Vagina (tissue), 2 donors: ENCODE data around the gene WNT7A. TPM values are rescaled to one million over a fixed set of nuclear protein-coding genes. Genes with fewer than 3 reads are reported as not detected.

Experiments
- DNase-seq, 2 donors: peaks; one replicate each; pipeline ENCODE4 v3.0.0-alpha.2; 2017; ENCODE audit errors: extremely low spot score in 2 of 2
- H3K27ac ChIP-seq: fragments of 200-600 bp; sonication (generic); one replicate; pipeline ENCODE4 v1.5.1; 2019
- H3K27me3 ChIP-seq: fragments of 200-600 bp; sonication (generic); one replicate; pipeline ENCODE4 v1.5.1; 2019
- H3K36me3 ChIP-seq, 2 donors: fragments of 200-600 bp; sonication (generic); one replicate each; pipeline ENCODE4 v1.5.1; 2017 to 2019
- H3K4me1 ChIP-seq: fragments of 200-600 bp; sonication (generic); one replicate; pipeline ENCODE4 v1.5.1; 2019
- H3K4me3 ChIP-seq, 2 donors: fragments of 200-600 bp; sonication (generic); 1 replicate in 1 of 2; 2 replicates in 1 of 2; pipeline ENCODE4 v1.5.1; 2016 to 2019
- H3K9me3 ChIP-seq: fragments of 200-600 bp; sonication (generic); one replicate; pipeline ENCODE4 v1.5.1; 2019
- POLR2A ChIP-seq, 2 donors: fragments of 450-650 bp; IDR thresholded peaks; one replicate each; pipeline ENCODE4 v1.6.1; 2017; ENCODE audit warnings: antibody characterized with exemption in 2 of 2, mild to moderate bottlenecking in 2 of 2, moderate library complexity in 2 of 2
- POLR2AphosphoS5 ChIP-seq, 2 donors: sonication (generic); formaldehyde crosslinking; IDR thresholded peaks; one replicate each; pipeline ENCODE4 v1.9.0; 2017; ENCODE audit warnings: antibody characterized with exemption in 2 of 2, mild to moderate bottlenecking in 2 of 2, low read depth in 1 of 2; ENCODE audit not compliant: insufficient read depth in 1 of 2
- intact Hi-C: fragments of 100-400 bp; cut with DNase I; formaldehyde crosslinking; loops from one replicate; pipeline ENCODE4 v1.15.1; 2023
- total RNA-seq: library from RNA; depleted of rRNA; stranded (reverse); fragments of >200 nt; gene quantifications from one replicate; pipeline ENCODE4 v1.2.3, GENCODE V29; 2016
- TF ChIP-seq, protein P1 (sequence below), 3 experiments: fragments of 450-650 bp in 2 of 3; fragments of 200-600 bp in 1 of 3; sonication (generic) in 1 of 3; IDR thresholded peaks; one replicate each; pipeline ENCODE4 v1.5.1; 2017 to 2019; ENCODE audit warnings: antibody characterized with exemption in 3 of 3, mild to moderate bottlenecking in 2 of 3, moderate library complexity in 2 of 3

Gene WNT7A
- total RNA-seq, 1 donor from 2014 or later, result not detected

DNA sequence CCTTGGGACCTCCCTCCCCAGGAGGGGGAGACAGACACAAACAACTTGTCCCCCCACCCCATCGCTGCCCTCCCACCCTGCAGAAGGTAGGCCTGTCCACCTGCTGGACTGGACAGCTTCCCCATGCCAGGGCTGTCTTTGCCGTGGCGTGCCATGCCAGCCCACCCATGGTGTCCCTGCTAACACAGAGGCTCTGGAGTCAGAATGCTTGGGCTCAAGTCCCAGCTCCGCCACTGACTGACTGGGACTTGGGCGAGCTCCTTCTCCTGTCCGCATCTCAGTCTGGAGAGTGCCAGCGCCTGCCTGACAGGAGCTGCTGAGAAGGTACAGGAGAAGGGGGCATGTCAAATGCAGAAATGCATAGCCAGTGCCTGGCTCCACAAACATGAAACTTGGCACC, 23.9 kb downstream of the WNT7A start:
- Histone ChIP-seq H3K36me3 (no peaks in the 10 kb centered on the region), H3K27ac (no peak overlapping the region), H3K4me1 (peaks cover 16% of the 10 kb centered on the region), H3K27me3 (no peaks in the 10 kb centered on the region), H3K4me3 (no peak overlapping the region), H3K9me3 (no peaks in the 10 kb centered on the region)
- TF ChIP-seq POLR2AphosphoS5 (IDR thresholded peaks at IDR 0.05; ENCODE audit: insufficient read depth in 1 of 2, low read depth in 1 of 2) (no peak), POLR2A (IDR thresholded peaks at IDR 0.05) (no peak)
- TF ChIP-seq, protein P1, sequence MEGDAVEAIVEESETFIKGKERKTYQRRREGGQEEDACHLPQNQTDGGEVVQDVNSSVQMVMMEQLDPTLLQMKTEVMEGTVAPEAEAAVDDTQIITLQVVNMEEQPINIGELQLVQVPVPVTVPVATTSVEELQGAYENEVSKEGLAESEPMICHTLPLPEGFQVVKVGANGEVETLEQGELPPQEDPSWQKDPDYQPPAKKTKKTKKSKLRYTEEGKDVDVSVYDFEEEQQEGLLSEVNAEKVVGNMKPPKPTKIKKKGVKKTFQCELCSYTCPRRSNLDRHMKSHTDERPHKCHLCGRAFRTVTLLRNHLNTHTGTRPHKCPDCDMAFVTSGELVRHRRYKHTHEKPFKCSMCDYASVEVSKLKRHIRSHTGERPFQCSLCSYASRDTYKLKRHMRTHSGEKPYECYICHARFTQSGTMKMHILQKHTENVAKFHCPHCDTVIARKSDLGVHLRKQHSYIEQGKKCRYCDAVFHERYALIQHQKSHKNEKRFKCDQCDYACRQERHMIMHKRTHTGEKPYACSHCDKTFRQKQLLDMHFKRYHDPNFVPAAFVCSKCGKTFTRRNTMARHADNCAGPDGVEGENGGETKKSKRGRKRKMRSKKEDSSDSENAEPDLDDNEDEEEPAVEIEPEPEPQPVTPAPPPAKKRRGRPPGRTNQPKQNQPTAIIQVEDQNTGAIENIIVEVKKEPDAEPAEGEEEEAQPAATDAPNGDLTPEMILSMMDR (IDR thresholded peaks at IDR 0.05), result no peak
- intact Hi-C loops, result no loop called here
- no peak for DNase-seq

DNA sequence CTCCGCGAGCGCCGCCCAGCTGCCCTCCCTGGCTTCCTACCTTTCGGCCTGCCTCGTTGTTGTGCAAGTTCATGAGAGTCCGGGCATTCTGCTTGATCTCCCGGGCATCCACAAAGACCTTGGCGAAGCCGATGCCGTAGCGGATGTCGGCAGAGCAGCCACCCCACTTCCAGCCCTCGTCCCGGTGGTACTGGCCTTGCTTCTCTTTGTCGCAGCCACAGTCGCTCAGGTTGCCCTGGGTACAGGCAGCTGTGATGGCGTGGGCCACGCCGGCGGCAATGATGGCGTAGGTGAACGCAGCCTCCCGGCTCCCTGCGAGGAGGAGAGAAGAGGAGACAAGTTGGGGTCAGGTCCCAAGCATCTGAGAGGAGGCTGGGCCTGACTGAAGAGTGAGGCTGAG, 25.4 kb downstream of the WNT7A start:
- Histone ChIP-seq H3K27me3 (no peaks in the 10 kb centered on the region), H3K9me3 (no peaks in the 10 kb centered on the region), H3K4me1 (peaks cover 23% of the 10 kb centered on the region), H3K36me3 (no peaks in the 10 kb centered on the region), H3K27ac (no peak overlapping the region), H3K4me3 (no peak overlapping the region)
- TF ChIP-seq, protein P1 (IDR thresholded peaks at IDR 0.05), result no peak
- TF ChIP-seq POLR2AphosphoS5 (IDR thresholded peaks at IDR 0.05; ENCODE audit: insufficient read depth in 1 of 2, low read depth in 1 of 2) (no peak), POLR2A (IDR thresholded peaks at IDR 0.05) (no peak)
- intact Hi-C loops, result no loop called here
- no peak for DNase-seq

DNA sequence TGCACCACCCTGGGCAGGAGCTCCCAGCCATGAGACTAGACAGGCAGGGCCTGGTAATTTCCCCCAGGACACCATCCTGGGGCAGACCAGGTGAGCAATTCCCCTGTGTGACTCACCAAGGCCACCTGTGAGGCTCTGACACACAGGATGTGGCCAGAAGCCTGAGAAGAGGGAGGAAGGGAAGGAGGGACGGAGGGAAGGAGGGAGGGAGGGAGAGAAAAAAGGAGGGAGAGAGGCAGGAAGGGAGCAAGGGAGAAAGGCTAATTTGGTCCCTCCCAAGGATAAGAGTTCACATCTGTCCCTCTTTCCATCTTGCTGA, 25.9 kb downstream of the WNT7A start:
- intact Hi-C loops, result no loop called here
- Histone ChIP-seq H3K4me3 (no peak overlapping the region), H3K36me3 (no peaks in the 10 kb centered on the region), H3K4me1 (peaks cover 23% of the 10 kb centered on the region), H3K9me3 (no peaks in the 10 kb centered on the region), H3K27ac (no peak overlapping the region), H3K27me3 (no peaks in the 10 kb centered on the region)
- DNase-seq, result no peak
- TF ChIP-seq POLR2AphosphoS5 (IDR thresholded peaks at IDR 0.05; ENCODE audit: insufficient read depth in 1 of 2, low read depth in 1 of 2) (no peak), POLR2A (IDR thresholded peaks at IDR 0.05) (no peak)
- TF ChIP-seq, protein P1 (IDR thresholded peaks at IDR 0.05), result no peak

DNA sequence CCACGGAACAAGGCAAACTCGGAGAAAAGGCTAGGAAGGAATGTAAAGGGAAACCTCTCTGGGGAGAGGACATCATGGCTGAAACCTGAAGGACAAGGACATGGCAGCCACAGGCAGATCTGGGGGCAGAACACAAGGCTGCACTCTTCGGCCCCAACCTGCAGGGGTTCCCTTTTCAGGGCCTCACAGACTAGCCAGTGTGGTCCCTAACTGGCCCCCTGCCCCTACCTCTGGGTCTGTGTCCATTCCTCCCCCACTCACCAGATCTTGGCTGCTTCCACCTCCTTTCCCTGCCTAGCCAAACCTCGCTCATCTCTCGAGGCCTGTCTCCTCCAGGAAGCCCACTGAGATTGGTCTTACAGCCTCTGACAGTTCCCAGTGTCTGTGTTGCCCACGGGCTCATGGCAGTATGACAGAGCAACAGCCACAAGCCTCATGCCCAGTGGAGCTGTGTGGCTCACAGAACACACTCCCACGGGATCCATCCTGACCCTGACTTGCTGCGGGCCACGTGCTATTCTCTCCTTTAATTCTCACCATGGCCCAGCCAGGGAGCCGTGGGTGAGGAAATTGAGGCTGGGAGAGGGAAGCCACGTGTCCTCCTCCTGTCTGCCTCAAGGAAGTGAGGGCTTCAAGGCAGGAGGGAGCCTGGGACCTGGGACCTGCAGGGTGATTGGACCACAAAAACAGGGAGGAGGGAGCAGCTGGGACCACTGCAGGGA, 26.5 kb downstream of the WNT7A start:
- H3K9me3 ChIP-seq, result no peaks in the 10 kb centered on the region
- H3K27me3 ChIP-seq, result no peaks in the 10 kb centered on the region
- no peaks in the 10 kb centered on the region for H3K36me3 ChIP-seq
- peaks cover 23% of the 10 kb centered on the region for H3K4me1 ChIP-seq
- intact Hi-C loops, result no loop called here
- DNase-seq, result no peak
- TF ChIP-seq, protein P1 (IDR thresholded peaks at IDR 0.05), result no peak
- TF ChIP-seq POLR2AphosphoS5 (IDR thresholded peaks at IDR 0.05; ENCODE audit: insufficient read depth in 1 of 2, low read depth in 1 of 2) (no peak), POLR2A (IDR thresholded peaks at IDR 0.05) (no peak)
- H3K27ac ChIP-seq, result no peak overlapping the region
- H3K4me3 ChIP-seq, result no peak overlapping the region

DNA sequence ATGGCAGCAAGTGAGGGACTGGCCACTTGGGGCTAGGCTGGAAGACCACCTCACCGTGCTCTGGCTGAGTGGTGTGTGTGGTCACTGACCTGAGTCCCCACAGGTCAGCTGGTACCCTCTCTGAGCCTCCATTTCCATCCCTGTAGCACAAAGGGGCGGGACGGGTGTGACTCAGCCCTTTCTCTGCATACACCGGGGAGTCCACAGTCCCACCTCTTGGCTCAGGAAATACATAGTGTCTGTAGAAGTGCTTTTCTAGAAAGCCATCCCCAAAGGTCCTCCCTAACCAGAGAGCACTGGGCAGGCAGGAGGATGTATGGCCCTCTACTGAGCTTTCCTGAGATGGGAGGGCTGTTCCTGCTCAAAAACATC, 27.2 kb downstream of the WNT7A start:
- Histone ChIP-seq H3K4me3 (no peak overlapping the region), H3K4me1 (peaks cover 23% of the 10 kb centered on the region), H3K27me3 (no peaks in the 10 kb centered on the region), H3K9me3 (no peaks in the 10 kb centered on the region), H3K36me3 (no peaks in the 10 kb centered on the region), H3K27ac (no peak overlapping the region)
- intact Hi-C loops, result no loop called here
- TF ChIP-seq POLR2AphosphoS5 (IDR thresholded peaks at IDR 0.05; ENCODE audit: insufficient read depth in 1 of 2, low read depth in 1 of 2) (no peak), POLR2A (IDR thresholded peaks at IDR 0.05) (no peak)
- TF ChIP-seq, protein P1 (IDR thresholded peaks at IDR 0.05), result no peak
- no peak for DNase-seq
